CD4-positive, alpha-beta T cell treated with Interferon alpha-2 for 1 hour (primary cell): ENCODE results near the gene SERF2.
A peak's percentile ranks its signal among the peaks of the same experiment; 100 is the strongest.

ENCODE experiments used
- DNase-seq, 2 donors: peaks; one replicate each; pipeline ENCODE4 v3.0.0-alpha.2; 2020 to 2022

The SERF2 gene

DNA sequence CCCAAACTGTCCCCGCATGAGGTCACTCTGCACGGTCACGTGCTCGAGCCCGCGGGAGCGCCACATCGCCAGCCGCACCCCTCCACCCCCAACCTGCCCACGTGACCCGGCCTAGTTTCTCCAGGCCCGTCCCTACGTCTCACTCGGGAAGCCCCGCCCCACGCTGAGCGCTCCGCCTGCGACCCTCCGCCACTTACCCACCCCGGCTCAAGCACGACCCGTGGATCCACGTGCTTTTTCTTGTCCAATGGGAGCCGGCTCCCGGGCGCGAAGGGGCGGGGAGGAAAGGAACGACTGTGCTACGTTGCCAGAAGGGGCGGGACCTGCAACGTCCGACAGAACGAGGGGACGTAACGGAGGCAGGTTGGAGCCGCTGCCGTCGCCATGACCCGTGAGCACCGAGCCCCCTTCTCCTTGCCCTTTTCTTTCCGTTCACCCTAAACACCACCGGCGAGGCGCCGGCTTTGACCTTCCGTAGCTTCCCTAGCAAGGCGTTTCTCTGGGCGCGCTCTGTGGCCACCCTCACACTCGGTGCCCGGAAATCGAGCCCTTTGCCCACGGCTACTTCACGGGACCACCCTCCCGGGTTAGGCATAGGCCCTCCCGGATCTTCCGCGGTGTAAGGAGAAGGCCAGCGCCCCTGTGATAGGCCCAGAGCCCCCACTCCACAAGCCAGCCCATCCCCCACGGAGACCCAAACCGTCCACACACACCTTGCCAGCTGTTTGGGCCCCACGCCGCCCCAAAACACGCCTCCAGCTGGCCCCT, at the start of gene SERF2:
TSS of gene SERF2 (plus strand) at position 328 of the 768 bp plus-strand sequence. CDS start at position 385, 57 bp downstream.
- DNase-seq: peak; percentile 100

DNA sequence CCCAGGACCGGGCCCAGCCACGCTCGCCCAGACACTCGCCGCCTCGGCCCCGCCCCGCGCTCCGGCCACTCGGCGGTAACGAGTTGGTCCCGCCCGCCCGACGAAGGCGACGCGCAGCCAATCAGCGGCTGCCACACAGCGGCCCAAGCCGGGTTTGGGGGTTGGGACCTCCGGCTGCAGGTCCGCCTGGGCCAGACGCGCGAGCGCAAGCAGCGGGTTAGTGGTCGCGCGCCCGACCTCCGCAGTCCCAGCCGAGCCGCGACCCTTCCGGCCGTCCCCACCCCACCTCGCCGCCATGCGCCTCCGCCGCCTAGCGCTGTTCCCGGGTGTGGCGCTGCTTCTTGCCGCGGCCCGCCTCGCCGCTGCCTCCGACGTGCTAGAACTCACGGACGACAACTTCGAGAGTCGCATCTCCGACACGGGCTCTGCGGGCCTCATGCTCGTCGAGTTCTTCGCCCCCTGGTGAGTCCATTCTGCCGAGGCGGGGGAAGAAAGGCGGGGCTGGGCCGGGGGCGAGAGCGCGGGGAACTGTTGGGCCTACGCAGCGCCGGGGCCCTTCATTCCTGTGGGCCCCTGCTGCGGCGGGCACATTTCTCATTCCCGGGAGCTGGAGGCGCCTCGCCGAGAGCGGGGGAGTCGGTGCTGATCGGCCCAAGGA, 45.7 kb upstream of the SERF2 start, which contains the start of gene PDIA3:
TSS of gene PDIA3 (plus strand) at position 194 of the 658 bp plus-strand sequence. CDS start at position 296, 102 bp downstream.
- peak; percentile 87 to 89 for DNase-seq

DNA sequence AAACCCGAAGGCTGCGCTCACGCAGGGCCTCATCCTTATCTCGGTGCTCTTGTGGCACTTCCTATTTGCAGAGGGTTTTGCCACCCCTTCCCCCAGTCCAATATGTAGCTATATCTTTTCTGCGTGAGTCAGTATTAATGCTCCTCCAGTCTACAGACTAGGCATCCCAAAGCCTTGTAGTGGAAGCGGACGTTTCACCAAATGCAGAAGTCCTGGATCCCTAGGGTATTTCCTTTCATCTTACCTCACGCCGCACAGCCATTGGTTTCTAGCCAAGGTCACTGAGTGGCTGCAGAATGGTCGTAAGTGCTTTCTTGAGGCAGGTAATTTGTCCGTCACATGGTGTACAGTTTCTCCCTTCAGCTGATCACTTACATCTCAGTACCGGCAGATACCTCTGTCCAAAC, 45.2 kb upstream of the SERF2 start:
- DNase-seq: peak; percentile 45 to 47

DNA sequence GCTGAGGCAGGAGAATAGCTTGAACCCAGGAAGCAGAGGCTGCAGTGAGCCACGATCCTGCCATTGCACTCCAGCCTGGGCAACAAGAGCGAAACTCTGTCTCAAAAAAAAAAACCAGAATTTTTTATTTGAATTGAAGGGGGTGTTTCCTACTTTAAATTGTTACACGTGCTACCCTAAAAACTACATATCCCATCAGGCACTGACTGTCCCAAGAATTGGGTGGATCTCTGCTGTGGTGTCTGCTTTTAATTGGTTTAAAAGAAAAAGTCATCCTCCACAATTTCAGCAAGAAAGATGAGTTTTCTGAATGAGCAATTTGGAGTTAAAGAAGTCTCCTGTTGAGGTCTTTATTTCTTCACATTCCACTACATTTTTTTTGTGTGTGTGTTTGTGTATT, 43.7 kb upstream of the SERF2 start:
- DNase-seq: peak in 1 of 2 donors; percentile 68

DNA sequence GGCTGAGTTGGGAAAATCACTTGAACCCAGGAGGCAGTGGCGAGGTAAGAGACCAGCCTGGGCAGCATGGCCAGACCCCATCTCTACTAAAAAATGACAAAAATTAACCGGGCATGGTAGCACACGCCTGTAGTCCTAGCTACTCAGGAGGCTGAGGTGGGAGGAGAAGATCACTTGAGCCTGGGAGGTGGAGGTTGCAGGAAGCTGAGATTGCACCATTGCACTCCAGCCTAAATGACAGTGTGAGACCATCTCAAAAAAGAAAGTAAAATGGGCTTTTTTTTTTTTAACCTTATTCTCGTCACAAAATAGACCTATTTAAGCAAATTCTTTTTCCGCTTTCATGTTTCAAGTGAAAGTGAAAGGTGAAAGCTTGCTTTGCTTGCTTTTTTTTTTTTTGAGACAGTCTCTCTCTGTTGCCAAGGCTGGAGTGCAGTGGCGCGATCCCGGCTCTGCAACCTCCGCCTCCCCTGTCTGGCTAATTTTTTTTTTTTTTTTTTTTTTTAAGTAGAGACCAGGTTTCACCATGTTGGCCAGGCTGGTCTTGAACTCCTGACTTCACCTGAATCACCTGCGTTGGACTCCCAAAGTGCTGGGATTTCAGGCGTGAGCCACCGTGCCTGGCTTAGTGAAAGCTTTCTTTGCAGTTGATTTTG, 42.3 kb upstream of the SERF2 start:
- DNase-seq: peak; percentile 48 to 80

DNA sequence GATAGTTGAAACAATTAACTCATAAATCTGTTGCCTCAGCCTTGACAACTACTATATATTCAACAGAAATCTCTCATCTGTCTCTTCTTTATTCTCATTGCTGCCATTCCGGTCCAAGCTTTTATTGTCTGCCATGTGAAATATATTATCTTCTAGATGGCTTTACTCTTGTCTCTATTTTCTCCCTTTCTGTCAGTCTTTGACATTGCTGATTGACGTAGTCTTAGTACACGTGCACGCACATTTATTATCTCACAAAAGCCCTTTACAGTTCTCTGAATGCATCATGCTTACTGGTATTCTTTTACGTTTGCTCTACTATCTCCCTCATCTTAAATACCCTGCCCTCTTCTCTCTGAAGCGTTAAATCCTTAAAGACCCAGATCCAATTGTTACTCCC, 40.2 kb upstream of the SERF2 start:
- DNase-seq: no peak

DNA sequence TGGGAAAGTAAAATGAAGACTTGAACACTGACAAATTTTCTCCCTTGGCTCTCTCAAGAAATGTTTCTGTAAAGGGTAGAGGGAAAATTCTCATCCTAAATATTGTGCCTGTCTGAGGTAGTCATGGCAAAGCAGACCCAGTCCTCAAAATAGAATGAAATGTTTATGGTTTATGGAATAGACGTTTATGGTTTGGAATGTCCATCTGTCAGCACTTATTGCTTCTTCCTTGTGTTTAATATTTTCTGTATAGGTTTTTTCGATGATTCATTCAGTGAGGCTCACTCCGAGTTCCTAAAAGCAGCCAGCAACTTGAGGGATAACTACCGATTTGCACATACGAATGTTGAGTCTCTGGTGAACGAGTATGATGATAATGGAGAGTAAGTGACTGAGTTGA, 29.3 kb upstream of the SERF2 start:
- DNase-seq: no peak

DNA sequence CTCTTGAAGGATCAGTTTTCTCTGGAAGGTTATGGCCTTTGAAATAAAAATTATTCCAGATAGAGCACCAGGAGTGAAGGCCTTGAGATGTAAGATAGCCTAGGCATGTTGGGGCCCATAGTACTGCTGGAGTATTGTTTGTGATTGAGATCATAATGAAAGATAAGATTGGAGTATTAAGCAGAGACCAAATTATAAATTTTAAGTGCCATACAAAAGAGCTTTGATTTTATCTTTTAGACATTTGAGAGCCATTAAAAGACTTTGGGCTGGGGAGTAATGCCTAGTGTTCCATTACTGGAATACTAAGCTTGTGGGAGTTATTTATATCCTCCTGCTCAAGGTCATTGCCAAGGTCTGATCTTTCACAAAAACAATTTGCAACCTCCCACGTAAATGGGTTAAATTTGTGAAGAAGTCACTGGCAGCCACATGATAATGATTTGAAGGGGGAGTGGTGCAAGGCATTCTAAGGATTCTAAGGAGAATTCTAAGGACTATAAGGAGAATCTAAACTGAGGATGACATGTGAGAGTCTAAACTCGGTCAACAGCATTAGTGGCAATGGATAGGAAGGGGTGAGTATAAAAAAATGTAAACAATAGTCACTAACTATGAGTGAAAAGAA, 28.2 kb upstream of the SERF2 start:
- no peak for DNase-seq

DNA sequence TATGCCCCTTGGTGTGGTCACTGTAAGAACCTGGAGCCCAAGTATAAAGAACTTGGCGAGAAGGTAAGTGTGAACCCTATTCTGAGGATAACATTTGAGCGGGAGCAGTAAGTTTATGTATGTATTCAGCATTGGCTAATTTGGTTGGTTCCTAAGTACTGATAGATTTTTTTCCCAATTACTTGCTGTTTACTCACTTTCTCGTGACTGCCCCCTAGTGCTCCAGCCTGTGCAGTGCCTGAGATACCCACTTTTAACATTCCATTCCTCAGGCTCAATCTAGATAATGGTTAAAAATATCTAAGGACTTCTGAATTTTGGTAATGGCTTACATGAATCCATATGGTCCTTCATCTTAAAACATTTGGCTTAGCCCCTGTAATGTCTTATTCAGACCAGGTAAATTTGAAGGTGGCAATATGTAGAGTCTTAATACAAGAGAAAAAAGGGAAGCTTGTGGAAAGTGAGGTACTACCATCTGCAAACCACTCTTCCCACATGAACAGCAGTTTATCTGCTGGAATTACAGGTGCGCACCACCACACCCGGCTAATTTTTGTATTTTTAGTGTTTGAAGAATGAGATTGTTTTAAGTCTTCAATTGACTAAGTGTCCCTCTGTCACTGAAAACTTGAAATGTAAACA, 22.4 kb upstream of the SERF2 start:
- DNase-seq: peak; percentile 61 to 72

DNA sequence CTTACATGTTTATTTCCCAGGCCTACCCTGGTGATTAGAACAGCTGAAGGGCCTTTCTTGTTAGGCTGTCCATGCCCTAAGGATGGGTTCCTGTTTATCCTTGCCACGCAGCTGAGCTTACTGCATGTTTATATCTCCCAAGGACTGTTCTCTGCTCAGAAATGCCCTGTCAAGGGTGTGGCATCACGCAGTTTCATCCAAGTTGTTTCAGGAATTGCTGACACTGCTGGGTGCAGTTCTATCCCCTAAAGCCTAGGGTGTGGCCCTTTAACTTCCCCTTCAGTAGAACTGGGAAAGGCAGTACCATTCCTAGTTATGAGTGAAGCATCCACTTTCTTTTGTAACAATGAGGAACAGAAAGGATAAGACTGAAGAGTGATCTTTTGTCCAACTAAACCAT, 20.3 kb upstream of the SERF2 start:
- no peak for DNase-seq

DNA sequence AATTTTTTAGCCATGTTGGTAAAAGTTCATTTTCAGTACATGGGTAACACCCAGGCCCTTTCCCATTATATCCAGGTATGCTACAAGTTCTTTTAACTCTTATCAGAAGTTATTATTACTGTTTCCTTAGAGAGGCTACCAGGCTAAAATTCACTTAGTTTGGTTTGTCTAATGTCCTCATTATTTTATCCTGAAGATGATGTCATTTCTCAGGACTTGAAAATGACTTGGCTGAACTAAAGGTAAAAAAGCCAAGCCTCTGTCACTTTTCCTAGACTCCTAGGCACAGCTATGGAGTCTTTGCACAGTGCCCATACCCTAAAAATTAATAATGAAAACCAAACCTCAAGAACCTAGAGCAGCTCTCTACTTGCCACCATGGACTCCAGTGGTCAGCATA, 19.5 kb upstream of the SERF2 start:
- no peak for DNase-seq

DNA sequence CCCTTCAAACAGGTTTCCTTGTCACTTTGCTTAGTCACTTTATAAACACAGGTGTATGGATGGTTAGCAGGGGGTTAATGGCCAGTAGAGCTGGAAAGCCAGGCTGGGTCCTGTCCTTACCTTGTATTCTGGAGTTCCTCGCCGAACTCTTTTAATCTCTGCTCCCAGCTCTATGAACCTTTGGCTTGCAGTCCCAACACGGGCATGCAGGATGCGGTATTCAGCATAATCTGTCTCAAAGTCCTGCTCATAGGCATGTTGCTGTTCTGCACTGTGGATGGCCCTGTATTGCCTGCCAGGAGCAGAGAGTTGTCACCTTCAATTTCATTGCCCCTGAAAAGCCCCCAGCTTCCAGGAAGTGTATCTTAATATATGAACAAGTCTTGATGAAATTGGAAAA, 18.1 kb upstream of the SERF2 start:
- DNase-seq: no peak

DNA sequence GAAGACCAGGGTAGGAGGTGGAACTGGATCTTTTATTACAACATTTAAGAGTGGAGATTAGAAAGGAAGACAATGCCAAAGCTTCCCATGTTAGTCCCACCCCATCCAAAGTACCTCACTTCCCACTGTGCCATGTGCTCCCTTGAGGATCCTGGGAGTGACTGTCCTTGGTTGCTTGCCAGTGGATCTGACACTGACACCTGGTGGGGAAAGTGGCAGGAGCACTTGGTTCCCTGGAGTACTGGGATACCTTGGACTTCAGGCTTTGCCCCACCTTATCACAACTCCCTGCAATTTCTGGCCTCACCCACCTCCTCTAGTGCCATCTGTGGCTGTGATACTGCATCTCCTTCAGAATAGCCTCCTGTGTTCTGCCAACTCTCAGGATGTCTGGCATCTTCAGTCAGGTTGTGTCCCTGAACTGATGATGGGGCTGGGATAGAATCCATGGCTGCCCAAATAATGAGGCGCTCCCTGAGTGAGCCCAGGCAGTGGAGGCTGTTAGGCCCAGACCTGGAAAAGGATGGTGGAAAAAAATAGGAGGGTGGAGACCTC, 16.6 kb upstream of the SERF2 start:
- no peak for DNase-seq

DNA sequence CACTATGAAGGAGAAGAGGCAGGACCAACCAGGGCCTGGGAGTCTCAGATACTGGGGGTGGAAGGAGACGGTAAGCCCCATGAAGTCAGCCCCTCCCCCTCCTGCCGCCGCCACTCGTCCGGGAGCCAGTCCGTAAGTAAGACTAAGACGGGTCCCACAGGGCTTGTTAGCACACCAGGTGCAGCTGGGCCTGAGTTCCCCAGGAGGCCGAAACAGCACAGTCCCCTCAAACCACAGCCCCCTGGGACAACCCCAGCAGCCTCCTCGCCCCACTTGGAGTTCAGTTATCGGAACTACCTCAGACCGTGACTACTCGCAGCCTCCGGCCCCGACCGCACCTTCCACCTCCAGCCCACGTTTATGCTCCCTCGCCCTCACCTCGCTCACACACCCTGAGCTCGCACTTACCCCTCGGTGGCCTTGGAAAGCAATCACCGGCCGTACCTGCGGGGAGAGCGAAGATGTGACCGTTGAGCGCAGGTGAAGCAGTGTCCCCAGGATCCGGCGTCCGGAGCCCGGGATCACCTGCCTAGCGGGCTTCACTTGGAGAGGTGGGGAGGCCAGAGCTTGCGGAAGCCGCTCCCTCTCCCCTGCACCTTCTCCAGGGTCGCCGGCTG, 15.9 kb upstream of the SERF2 start:
- DNase-seq: peak in 1 of 2 donors; percentile 83

DNA sequence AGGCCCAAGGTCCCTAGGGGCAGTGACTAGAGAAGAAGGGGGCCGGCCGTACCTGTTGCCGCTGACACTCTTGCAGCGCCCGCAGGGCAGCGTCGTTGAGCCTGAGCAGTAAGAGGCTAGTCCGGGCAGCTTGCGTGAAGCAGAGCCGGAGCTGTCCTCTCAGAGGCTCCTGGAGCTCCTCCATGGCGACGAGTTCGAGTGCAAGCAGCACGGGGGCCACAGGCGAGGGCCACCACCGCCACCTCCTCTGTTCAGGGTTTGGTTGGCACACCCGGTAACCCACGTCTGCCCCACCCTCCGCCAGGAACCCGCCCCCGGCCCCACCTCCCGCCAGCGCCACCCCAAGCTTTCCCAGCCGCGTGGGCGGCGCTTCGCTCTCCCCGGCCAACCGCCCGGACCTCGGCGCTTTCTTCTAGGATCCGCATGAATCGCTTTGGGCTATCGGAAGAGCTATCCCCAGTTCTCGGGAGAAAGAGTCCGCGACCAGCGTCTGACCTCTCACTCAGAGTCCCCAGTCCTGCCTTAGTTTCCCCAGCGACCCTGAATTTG, 15.3 kb upstream of the SERF2 start, which contains the start of gene ELL3:
TSS of gene ELL3 (minus strand) at position 249 of the 549 bp plus-strand sequence. CDS start at position 184, 65 bp downstream.
- peak; percentile 74 to 81 for DNase-seq

DNA sequence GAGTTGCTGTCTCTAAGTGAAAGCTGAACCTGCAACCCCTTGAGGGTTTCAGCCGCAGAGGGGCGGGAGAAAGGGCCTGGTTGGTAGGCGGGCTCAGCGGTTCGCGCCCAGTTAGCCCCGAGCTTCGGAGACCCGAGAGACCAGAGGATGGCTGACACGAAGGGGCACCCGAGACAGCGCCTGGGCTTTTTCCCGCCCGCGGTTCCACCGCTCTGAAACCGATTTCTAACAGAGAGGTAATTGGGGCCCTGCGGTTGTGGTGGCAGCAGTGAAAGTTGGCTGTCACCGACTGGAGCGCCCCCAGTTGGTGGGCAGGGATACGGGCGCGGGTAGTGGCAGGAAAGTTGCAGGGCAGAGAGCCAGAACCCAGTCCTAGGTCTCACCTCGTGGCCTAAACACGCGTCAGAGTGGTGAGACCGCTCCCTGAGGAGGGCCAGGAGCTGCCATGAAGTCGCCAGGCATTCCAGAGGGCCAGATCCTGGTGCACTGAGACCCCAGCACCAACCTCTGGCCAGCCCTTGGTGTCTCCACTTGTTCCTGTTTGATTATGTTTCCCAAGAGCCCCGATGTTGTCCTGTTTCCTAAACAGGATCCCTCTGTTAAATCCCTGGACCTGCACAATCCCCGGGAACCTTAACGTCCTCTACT, 14.7 kb upstream of the SERF2 start:
- peak; percentile 79 to 87 for DNase-seq

DNA sequence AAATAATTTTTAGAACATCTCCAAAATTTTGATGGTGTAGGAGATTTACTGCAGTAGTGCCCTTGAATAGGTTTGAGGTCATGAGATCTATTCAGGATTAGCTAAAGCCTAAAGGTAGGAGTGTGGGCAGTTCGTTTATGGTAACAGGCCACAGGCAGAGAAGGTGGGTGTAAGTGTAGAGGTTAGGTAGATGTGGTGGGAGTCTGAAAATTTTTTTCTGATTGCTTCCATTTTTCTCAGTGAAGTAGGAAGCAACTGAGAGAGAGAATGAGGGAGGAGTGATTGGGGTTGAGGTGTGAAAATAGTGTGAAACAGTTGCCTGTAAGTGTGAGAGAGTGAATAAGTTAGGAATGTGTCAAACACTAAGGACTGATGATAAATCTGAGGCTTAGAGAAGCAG, 13.1 kb upstream of the SERF2 start:
- no peak for DNase-seq

DNA sequence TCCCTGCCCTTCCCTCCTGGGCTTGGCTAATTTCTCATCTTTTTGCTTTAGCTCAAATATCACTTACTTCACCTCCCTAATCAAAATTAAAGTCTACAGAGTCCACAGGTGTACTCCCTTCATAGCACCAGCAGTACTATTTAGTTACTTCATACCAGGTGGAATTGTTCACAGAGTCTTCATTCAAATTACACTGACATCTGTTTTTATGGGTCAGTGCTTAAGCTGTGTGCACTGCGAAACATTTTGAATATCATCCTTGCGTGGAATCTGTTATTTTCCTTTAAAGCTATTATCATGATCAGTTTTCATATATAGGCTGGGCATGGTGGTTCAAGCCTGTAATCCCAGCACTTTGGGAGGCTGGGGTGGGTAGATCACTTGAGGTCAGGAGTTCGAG, 2.7 kb upstream of the SERF2 start:
- DNase-seq: no peak

DNA sequence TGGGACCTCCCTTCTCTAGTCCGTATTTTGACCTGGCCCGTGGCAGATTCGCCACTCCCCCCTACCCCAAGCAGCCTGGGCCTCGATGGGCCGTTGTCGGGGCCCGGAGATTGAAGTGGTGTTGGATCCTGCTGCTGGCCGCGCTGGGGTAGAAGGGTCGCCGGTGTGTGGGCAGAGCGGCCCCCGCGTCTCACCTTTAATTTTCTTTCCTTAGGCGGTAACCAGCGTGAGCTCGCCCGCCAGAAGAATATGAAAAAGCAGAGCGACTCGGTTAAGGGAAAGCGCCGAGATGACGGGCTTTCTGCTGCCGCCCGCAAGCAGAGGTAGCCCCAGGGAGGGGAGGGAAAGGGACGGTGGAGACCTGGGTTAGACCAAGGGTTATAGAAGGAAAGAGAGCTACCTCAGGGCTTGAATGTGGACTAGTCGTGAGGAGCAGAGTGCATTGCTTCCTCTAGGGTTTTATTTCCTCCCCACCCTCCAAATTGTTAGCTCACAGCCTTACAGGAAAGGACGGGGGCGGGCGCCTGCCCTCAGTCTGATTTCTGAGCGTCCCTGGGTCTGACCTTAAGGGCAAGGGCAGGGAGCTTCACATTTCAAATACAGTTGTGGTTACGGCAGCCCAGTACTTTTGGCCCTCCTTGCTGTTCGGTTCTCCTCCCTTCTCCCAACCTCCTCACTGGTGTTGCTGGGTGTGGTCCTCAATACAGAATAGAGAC, 799 bp downstream of the SERF2 start:
- DNase-seq: peak; percentile 41 to 63

DNA sequence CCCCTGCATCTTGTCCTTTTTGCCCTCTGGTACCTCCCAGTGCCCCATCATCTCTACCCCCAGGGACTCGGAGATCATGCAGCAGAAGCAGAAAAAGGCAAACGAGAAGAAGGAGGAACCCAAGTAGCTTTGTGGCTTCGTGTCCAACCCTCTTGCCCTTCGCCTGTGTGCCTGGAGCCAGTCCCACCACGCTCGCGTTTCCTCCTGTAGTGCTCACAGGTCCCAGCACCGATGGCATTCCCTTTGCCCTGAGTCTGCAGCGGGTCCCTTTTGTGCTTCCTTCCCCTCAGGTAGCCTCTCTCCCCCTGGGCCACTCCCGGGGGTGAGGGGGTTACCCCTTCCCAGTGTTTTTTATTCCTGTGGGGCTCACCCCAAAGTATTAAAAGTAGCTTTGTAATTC, 1.5 kb downstream of the SERF2 start:
- DNase-seq: no peak
